ENCODE data around the gene ZBED2. TPM values are rescaled to one million over a fixed set of nuclear protein-coding genes. Genes with fewer than 3 reads are reported as not detected.

ZBED2 gene
- total RNA-seq, 1 donor, result not detected

DNA sequence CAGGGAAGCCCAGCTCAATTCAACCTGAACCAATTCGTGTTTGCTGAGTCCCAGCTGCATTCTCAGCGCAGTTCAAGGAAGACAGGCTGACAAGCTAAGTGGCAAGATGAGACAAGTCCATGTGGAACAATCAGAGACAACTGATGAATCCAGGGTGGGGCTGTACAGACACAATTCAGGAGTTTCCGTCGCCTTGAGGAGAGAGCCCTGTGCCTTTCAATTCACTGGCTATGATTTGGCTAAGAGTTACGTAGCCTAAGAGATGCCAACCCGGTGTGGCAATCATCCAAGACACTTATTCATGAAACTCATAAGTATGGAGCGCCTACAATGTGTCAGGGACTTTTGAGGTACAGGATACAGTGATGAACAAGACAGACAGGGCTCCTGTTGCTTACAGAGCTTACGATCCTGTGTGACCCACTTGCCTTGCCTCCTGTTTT lies 15.5 kb upstream of the ZBED2 start:
- H3K4me3 ChIP-seq (ENCODE audit: low read length), result no peak overlapping the region
- H3K27me3 ChIP-seq (ENCODE audit: insufficient read depth, low read length), result no peaks in the 10 kb centered on the region
- H3K4me1 ChIP-seq (ENCODE audit: insufficient read depth, low read length), result peaks cover 19% of the 10 kb centered on the region
- no peaks in the 10 kb centered on the region for H3K9me3 ChIP-seq (ENCODE audit: low read depth, low read length)

DNA sequence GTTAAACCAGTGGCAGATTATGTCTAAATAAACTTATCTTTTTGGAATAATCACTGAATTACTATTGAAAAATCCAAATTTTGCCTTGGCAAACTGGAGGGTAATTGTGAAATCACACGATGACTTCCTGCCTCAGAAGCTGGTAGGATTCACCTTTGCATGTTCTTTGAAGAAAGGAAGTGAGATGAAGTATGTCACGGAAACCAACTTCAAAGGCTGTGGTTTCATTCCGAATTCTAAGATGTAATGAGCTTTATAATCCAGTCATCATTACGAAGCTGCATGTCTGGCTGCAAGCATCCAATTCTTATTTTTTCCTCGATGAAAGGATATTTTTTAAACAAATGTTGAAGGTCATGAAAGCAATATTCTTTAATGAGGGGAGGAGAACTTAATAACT lies 15.0 kb upstream of the ZBED2 start:
- Histone ChIP-seq H3K4me3 (ENCODE audit: low read length) (no peak overlapping the region), H3K4me1 (ENCODE audit: insufficient read depth, low read length) (peaks cover 18% of the 10 kb centered on the region)

DNA sequence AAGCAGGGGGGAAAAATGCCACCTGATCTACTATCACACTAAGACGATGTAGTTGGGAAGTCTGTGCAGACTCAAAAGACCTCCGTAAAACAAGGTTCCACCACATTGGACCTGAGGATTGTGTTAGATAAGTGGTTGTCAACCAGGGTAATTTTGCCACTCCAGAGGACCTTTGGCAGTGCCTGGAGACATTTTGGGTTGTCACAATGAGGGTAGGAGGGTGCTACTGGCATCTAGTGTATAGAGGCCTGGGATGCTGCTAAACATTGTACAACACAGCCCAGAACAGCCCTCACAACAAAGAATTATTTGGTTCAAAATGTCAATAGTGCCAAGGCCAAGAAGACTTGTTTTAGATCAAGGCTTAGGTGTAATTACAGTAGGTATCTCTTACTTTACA lies 14.6 kb upstream of the ZBED2 start:
- peaks cover 18% of the 10 kb centered on the region for H3K4me1 ChIP-seq (ENCODE audit: insufficient read depth, low read length)
- H3K9me3 ChIP-seq (ENCODE audit: low read depth, low read length), result no peaks in the 10 kb centered on the region
- H3K4me3 ChIP-seq (ENCODE audit: low read length), result no peak overlapping the region
- no peaks in the 10 kb centered on the region for H3K27me3 ChIP-seq (ENCODE audit: insufficient read depth, low read length)

More for the DNA sequence above, 15.0 kb upstream of the ZBED2 start:
- Histone ChIP-seq H3K27me3 (ENCODE audit: insufficient read depth, low read length) (no peaks in the 10 kb centered on the region), H3K9me3 (ENCODE audit: low read depth, low read length) (no peaks in the 10 kb centered on the region)

DNA sequence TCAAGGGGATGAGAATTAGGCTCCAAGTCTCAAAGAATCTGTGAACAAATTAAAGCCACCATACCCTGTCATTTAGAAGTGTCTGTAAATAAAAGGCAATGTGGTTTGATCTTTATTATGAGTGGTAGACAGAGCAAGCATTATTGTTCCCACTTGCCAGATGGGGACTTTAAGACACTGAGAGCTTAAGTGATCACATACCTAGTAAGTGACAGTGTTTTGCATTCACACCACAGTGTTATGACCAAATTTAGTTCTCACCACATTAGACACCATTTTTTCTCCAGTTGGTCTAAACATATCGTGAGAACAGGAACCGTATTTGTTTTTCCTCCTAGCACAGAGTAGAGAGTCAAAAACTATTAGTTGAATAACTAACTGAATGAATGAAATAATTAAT lies 13.2 kb upstream of the ZBED2 start:
- Histone ChIP-seq H3K4me3 (ENCODE audit: low read length) (no peak overlapping the region), H3K4me1 (ENCODE audit: insufficient read depth, low read length) (peaks cover 18% of the 10 kb centered on the region), H3K27me3 (ENCODE audit: insufficient read depth, low read length) (no peaks in the 10 kb centered on the region), H3K9me3 (ENCODE audit: low read depth, low read length) (no peaks in the 10 kb centered on the region)

DNA sequence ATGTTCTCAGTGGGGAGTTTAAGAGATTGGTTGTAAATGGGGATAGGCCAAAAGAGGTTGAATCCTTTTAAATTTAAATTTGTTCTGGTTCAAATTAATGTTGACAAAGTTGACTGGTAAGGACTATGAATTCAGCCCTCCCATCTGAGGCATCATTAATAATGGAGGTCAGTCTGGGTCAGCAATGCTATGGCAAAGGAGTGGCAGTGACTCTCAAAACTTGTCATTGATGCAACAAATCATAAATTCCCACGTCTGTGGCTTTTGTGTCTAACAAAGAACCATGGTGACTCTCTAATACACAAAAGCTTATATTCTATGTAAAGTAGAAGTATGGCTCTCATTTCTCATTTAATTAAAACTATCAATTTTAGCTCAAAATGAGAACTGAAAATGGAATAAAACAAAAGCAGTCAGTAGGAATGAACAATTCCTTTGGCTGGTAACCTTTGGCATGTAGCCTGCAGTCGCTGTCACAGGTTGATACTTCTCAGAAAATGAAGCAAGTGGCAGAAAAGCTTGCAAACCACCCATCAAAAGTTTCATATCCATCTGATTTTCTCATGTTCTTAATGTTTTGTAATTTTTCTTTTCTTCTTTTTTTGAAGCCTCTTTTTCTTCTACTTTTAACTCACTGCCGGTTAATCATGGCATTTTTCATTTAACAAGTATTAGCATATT lies 12.2 kb upstream of the ZBED2 start:
- H3K27me3 ChIP-seq (ENCODE audit: insufficient read depth, low read length), result no peaks in the 10 kb centered on the region
- H3K4me3 ChIP-seq (ENCODE audit: low read length), result no peak overlapping the region
- no peaks in the 10 kb centered on the region for H3K9me3 ChIP-seq (ENCODE audit: low read depth, low read length)
- H3K4me1 ChIP-seq (ENCODE audit: insufficient read depth, low read length), result peaks cover 18% of the 10 kb centered on the region

DNA sequence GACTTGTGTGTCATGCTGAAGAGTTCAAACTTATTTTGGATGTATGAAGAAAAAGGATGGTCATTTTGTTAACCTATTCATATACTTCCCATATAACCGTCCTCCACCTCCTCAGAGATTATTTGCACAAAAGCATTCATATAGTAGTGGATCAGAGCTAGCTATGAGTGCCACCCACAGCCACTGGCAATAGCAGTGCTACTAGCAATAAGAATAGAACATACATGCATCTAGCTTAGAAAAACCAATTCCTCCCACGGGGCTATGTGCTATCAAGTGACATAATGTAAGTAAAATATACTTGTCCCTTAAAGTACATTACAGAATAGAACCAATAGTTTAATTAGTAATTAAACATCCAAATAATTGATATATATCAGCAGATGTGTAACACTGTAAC lies 10.3 kb upstream of the ZBED2 start:
- no peak overlapping the region for H3K4me3 ChIP-seq (ENCODE audit: low read length)
- H3K9me3 ChIP-seq (ENCODE audit: low read depth, low read length), result no peaks in the 10 kb centered on the region
- no peaks in the 10 kb centered on the region for H3K27me3 ChIP-seq (ENCODE audit: insufficient read depth, low read length)
- peaks cover 10% of the 10 kb centered on the region for H3K4me1 ChIP-seq (ENCODE audit: insufficient read depth, low read length)

DNA sequence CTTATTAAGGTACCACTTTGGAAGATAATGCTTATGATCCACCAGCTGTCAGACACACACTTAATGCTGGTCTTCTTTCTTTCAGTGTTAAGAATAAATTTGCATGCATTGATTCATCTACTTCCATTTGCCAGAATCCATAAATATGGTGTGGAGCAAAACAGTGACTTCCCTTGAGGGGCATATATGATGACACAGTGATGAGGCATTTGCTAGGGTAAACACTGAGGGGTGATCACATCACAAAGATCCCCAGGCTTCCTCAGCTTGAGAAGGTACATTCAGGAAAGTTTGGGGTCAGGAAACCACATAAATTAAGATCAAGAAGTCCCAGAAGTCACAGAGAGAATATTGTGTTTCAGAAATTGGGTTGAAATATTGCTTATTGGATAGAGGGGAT lies 9.9 kb upstream of the ZBED2 start:
- H3K9me3 ChIP-seq (ENCODE audit: low read depth, low read length), result no peaks in the 10 kb centered on the region
- peaks cover 5% of the 10 kb centered on the region for H3K4me1 ChIP-seq (ENCODE audit: insufficient read depth, low read length)
- no peaks in the 10 kb centered on the region for H3K27me3 ChIP-seq (ENCODE audit: insufficient read depth, low read length)
- H3K4me3 ChIP-seq (ENCODE audit: low read length), result no peak overlapping the region

DNA sequence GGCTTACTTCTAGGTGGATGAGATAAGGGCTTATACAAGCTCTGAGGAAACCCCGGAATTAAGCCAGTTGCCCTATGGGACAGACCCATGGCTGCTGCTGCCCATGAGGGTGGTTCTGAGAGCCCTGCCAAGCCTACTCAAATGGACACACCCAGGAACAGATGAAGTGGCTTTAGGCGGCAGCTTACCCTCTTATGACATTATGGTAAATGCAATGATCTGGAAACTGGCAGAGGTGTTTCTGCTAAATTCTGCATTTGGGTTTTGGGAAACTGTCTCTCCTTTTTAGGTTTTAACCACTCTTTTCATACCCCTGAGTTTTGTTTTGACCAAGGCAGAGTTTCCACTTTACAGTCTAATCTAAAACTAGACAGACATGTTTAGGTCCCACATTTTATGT lies 9.0 kb upstream of the ZBED2 start:
- Histone ChIP-seq H3K27me3 (ENCODE audit: insufficient read depth, low read length) (no peaks in the 10 kb centered on the region), H3K4me3 (ENCODE audit: low read length) (no peak overlapping the region), H3K4me1 (ENCODE audit: insufficient read depth, low read length) (no peaks in the 10 kb centered on the region), H3K9me3 (ENCODE audit: low read depth, low read length) (no peaks in the 10 kb centered on the region)

DNA sequence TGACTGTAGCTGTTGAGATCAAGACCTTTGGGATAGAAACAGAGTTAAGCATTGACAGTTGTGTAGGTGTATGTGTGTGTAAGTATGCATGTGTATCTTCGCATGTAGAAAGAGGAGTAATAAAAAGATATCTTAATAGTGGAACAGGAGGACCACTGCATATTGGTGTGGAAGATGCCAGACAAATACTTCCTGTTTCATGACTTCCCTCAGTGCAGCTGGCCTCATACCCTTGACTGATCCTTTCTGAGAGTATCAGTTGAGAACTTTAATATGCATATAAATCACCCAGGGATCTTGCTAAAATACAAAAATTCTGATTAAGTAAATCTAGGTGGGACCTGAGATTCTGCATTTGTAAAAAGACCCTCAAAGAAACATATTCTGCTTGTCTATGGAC lies 8.5 kb upstream of the ZBED2 start:
- no peak overlapping the region for H3K4me3 ChIP-seq (ENCODE audit: low read length)
- H3K9me3 ChIP-seq (ENCODE audit: low read depth, low read length), result no peaks in the 10 kb centered on the region
- no peaks in the 10 kb centered on the region for H3K27me3 ChIP-seq (ENCODE audit: insufficient read depth, low read length)
- no peaks in the 10 kb centered on the region for H3K4me1 ChIP-seq (ENCODE audit: insufficient read depth, low read length)

DNA sequence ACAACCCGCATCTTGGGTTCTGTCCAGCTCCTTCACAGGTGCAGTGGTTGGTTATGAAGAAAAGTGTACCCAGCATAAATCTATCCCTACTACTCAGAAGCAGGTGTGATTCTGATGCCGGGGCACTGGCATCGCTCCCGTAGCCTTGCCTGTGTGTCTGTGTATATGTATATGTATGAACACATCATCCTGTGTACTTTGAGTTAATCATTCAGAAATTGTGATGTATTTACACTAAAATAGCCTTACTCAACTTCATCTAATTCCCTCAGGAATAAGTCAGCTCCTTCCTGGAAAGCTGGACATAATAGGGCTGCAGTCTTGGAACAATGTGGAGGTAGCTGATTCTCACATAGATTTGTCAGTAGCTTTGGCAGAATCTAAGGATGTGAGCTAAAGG lies 6.7 kb upstream of the ZBED2 start:
- no peaks in the 10 kb centered on the region for H3K27me3 ChIP-seq (ENCODE audit: insufficient read depth, low read length)
- no peak overlapping the region for H3K4me3 ChIP-seq (ENCODE audit: low read length)
- H3K4me1 ChIP-seq (ENCODE audit: insufficient read depth, low read length), result no peaks in the 10 kb centered on the region
- H3K9me3 ChIP-seq (ENCODE audit: low read depth, low read length), result no peaks in the 10 kb centered on the region

DNA sequence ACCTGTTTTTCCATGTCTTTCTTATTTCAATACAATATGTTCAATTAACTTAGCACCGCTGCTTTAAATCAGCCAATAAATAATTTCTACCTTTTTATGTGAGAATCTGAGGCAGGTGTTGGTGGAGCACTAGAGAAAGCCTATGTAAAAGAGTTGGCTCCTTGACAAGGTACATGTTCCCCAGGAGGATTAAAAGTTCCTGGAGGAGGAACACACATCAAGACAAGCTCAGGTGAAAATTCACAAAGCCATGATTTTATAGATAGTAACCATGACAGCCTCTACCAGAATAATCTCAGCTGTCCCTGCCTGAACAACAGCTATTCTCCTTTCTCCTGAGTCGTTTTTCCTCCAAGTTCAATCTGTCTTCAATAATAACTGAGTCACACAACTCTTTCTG lies 3.4 kb upstream of the ZBED2 start:
- Histone ChIP-seq H3K4me1 (ENCODE audit: insufficient read depth, low read length) (peaks cover 13% of the 10 kb centered on the region), H3K9me3 (ENCODE audit: low read depth, low read length) (no peaks in the 10 kb centered on the region), H3K4me3 (ENCODE audit: low read length) (no peak overlapping the region), H3K27me3 (ENCODE audit: insufficient read depth, low read length) (no peaks in the 10 kb centered on the region)

DNA sequence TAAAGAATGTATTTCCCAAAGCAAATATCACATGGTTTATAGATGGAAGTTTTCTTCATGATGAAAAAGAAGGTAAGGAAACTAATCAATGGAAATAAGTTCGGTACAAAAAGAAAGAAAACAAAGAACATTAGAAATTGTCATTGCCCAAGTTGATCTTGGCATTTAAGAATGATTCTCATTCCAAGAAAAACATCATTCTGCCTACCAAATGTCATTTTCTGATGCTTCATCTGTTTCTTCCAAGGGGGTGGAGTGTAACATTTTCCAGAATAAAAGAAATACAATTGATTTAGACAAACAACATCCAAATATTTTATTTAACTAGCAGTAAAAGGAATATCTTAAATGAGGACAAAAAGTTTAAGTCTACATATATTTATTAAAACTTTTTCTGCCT lies 3.0 kb upstream of the ZBED2 start:
- no peak overlapping the region for H3K4me3 ChIP-seq (ENCODE audit: low read length)
- H3K9me3 ChIP-seq (ENCODE audit: low read depth, low read length), result no peaks in the 10 kb centered on the region
- peaks cover 14% of the 10 kb centered on the region for H3K4me1 ChIP-seq (ENCODE audit: insufficient read depth, low read length)
- H3K27me3 ChIP-seq (ENCODE audit: insufficient read depth, low read length), result no peaks in the 10 kb centered on the region

DNA sequence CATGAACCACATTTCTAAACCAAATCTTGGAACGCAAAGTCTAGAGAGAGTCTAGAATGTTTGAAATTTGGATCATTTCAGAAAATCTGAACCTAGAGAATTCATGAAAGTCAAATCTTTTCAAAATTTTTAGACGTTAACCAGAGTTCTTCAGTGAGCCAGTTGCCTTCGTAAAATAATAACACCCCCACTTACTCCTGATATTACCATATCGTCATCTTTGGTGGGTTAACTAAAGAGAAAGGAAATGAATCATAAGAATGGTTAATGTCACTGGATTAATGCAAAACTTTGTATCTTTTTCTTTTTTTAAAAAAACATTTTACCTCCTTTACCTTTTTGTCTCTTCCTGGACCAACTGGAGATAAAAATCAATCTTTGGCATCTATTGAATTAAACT lies 1.2 kb upstream of the ZBED2 start:
- no peaks in the 10 kb centered on the region for H3K9me3 ChIP-seq (ENCODE audit: low read depth, low read length)
- no peak overlapping the region for H3K4me3 ChIP-seq (ENCODE audit: low read length)
- no peaks in the 10 kb centered on the region for H3K27me3 ChIP-seq (ENCODE audit: insufficient read depth, low read length)
- peaks cover 14% of the 10 kb centered on the region for H3K4me1 ChIP-seq (ENCODE audit: insufficient read depth, low read length)

DNA sequence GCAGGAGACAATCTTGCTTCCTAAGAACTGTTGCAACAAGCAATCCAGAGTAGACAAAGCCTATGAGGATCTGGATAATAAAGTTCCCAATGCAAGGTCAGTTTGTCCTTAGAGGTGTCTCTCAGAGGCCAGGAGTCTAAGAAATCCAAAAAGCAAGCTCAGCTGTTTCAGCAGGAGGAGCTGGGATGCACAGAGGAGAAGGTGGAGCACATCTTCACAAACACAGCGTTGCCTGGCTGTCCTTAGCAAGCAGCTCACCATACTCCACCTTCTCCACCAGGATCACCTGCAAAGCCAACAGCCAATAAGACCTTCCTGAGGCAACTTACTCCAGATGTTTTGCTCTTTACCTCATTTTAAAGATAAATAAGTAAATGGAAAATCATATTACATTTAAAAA lies 365 bp downstream of the ZBED2 start:
- H3K27me3 ChIP-seq (ENCODE audit: insufficient read depth, low read length), result no peaks in the 10 kb centered on the region
- H3K4me3 ChIP-seq (ENCODE audit: low read length), result no peak overlapping the region
- peaks cover 14% of the 10 kb centered on the region for H3K4me1 ChIP-seq (ENCODE audit: insufficient read depth, low read length)
- no peaks in the 10 kb centered on the region for H3K9me3 ChIP-seq (ENCODE audit: low read depth, low read length)

DNA sequence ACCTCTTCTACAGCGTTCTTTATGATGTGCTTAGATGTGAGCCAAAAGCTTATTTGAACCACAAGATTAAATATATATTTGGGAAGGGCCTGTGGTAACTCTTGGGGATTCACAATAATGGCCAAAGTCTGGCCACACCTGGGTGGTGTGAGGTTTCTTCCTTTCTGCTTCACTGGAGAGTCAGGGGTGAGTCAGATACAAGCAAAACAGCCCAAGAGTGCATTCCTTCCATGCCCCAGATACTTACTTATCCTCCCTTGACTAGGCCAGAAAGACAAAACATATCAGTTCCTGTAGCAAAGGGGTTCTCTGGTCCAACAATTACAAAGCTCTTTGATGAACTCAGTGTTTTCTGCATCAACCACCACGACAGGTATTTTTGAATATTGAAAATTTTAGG lies 941 bp downstream of the ZBED2 start:
- Histone ChIP-seq H3K9me3 (ENCODE audit: low read depth, low read length) (no peaks in the 10 kb centered on the region), H3K4me3 (ENCODE audit: low read length) (no peak overlapping the region), H3K27me3 (ENCODE audit: insufficient read depth, low read length) (no peaks in the 10 kb centered on the region), H3K4me1 (ENCODE audit: insufficient read depth, low read length) (peaks cover 14% of the 10 kb centered on the region)

DNA sequence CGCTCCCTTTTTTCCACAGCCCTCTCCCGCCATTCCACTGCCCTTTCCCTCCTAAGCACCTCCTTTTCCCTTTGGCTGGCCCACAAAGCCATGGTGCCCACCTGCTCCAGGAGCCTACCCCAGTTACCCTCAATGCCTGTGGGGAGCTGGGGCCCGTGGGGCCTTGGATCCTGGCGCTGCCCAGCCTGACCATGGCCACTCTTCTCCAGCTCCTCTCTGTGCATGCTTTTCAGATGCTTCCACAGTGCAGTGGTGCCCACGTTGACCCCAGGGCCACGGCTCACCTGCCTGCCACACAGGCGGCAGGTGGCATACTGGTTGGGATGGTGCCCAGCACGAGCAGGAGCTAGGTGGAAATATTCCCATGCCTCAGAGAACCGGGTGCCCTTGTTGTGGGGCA lies 1.5 kb downstream of the ZBED2 start:
- Histone ChIP-seq H3K4me3 (ENCODE audit: low read length) (no peak overlapping the region), H3K9me3 (ENCODE audit: low read depth, low read length) (no peaks in the 10 kb centered on the region), H3K27me3 (ENCODE audit: insufficient read depth, low read length) (no peaks in the 10 kb centered on the region), H3K4me1 (ENCODE audit: insufficient read depth, low read length) (peaks cover 14% of the 10 kb centered on the region)

Data from mononuclear cell (primary cell).